Liver (tissue), 9 donors: Measurements from ENCODE around the gene TRNAU1AP. TPM values are rescaled to one million over a fixed set of nuclear protein-coding genes. Genes with fewer than 3 reads are reported as not detected.

ENCODE experiments used
- DNase-seq: peaks from one replicate; pipeline ENCODE4 v3.0.0-alpha.2; 2017; ENCODE audit warnings: low spot score
- H3K27ac ChIP-seq, 2 donors: one replicate each; pipeline ENCODE4 v1.7.0; 2013; ENCODE audit warnings: inconsistent platforms in 2 of 2, low read length in 2 of 2, control low read depth in 1 of 2, low read depth in 1 of 2, mild to moderate bottlenecking in 1 of 2
- H3K27me3 ChIP-seq, 4 donors: one replicate each; pipeline versions ENCODE4 v1.6.1 to v1.7.0; 2013; ENCODE audit warnings: low read length in 3 of 4, inconsistent platforms in 1 of 4, mild to moderate bottlenecking in 1 of 4, moderate library complexity in 1 of 4; ENCODE audit not compliant: control insufficient read depth in 4 of 4, insufficient read depth in 4 of 4
- H3K36me3 ChIP-seq, 4 donors: one replicate each; pipeline versions ENCODE4 v1.6.1 to v1.7.0; 2013; ENCODE audit warnings: low read length in 3 of 4, mild to moderate bottlenecking in 3 of 4, low read depth in 1 of 4, moderate library complexity in 1 of 4; ENCODE audit not compliant: control insufficient read depth in 4 of 4, insufficient read depth in 3 of 4
- H3K4me1 ChIP-seq, 4 donors: one replicate each; pipeline versions ENCODE4 v1.6.1 to v1.7.0; 2013; ENCODE audit warnings: low read length in 3 of 4, mild to moderate bottlenecking in 3 of 4, moderate library complexity in 1 of 4; ENCODE audit not compliant: control insufficient read depth in 4 of 4, insufficient read depth in 4 of 4
- H3K4me3 ChIP-seq, 3 donors: one replicate each; pipeline versions ENCODE4 v1.6.1 to v1.7.0; 2013; ENCODE audit warnings: low read length in 3 of 3, control low read depth in 1 of 3, low read depth in 1 of 3, mild to moderate bottlenecking in 1 of 3
- H3K9ac ChIP-seq, 2 donors: one replicate each; pipeline ENCODE4 v1.7.0; 2013; ENCODE audit warnings: low read length in 2 of 2, mild to moderate bottlenecking in 2 of 2, moderate library complexity in 2 of 2, control low read depth in 1 of 2, low read depth in 1 of 2
- H3K9me3 ChIP-seq, 4 donors: one replicate each; pipeline versions ENCODE4 v1.6.1 to v1.7.0; 2013; ENCODE audit warnings: low read length in 3 of 4; ENCODE audit not compliant: control insufficient read depth in 4 of 4
- ATF3 ChIP-seq: IDR thresholded peaks from 2 replicates; pipeline ENCODE4 v1.6.1; 2016; ENCODE audit warnings: antibody characterized with exemption
- EGR1 ChIP-seq, 2 donors: IDR thresholded peaks; 2 replicates each; pipeline ENCODE4 v1.6.1; 2016 to 2018; ENCODE audit warnings: antibody characterized with exemption in 2 of 2, low read depth in 2 of 2
- FOXA1 ChIP-seq: IDR thresholded peaks from 2 replicates; pipeline ENCODE4 v1.6.1; 2016; ENCODE audit warnings: antibody characterized with exemption
- GABPA ChIP-seq, 2 donors: IDR thresholded peaks in 1 of 2; conservative IDR thresholded peaks in 1 of 2; 2 replicates each; pipeline ENCODE4 v1.6.1; 2016; ENCODE audit warnings: antibody characterized with exemption in 2 of 2, mild to moderate bottlenecking in 1 of 2, moderate library complexity in 1 of 2
- HNF4A ChIP-seq, 2 donors: conservative IDR thresholded peaks; 2 replicates each; pipeline ENCODE4 v1.6.1; 2016; ENCODE audit warnings: antibody characterized with exemption in 2 of 2, mild to moderate bottlenecking in 2 of 2
- HNF4G ChIP-seq: IDR thresholded peaks from 2 replicates; pipeline ENCODE4 v1.6.1; 2016; ENCODE audit warnings: antibody characterized with exemption
- JUND ChIP-seq, 2 donors: IDR thresholded peaks; 2 replicates each; pipeline ENCODE4 v1.6.1; 2016; ENCODE audit warnings: antibody characterized with exemption in 2 of 2
- MAX ChIP-seq: IDR thresholded peaks from 2 replicates; pipeline ENCODE4 v1.6.1; 2016; ENCODE audit warnings: antibody characterized with exemption
- NR2F2 ChIP-seq: IDR thresholded peaks from 2 replicates; pipeline ENCODE4 v1.6.1; 2016; ENCODE audit warnings: antibody characterized with exemption
- RAD21 ChIP-seq, 2 donors: IDR thresholded peaks; 2 replicates each; pipeline ENCODE4 v1.6.1; 2016; ENCODE audit warnings: antibody characterized with exemption in 2 of 2, mild to moderate bottlenecking in 2 of 2
- REST ChIP-seq: IDR thresholded peaks from 2 replicates; pipeline ENCODE4 v1.6.1; 2016; ENCODE audit warnings: antibody characterized with exemption, mild to moderate bottlenecking
- RXRA ChIP-seq, 2 donors: IDR thresholded peaks; 2 replicates each; pipeline ENCODE4 v1.6.1; 2017 to 2018; ENCODE audit warnings: antibody characterized with exemption in 2 of 2, mild to moderate bottlenecking in 1 of 2
- SP1 ChIP-seq: IDR thresholded peaks from 2 replicates; pipeline ENCODE4 v1.6.1; 2018; ENCODE audit warnings: antibody characterized with exemption, mild to moderate bottlenecking
- TAF1 ChIP-seq: conservative IDR thresholded peaks from 2 replicates; pipeline ENCODE4 v1.6.1; 2016; ENCODE audit warnings: antibody characterized with exemption, mild to moderate bottlenecking
- YY1 ChIP-seq: IDR thresholded peaks from 2 replicates; pipeline ENCODE4 v1.6.1; 2016; ENCODE audit warnings: antibody characterized with exemption, mild to moderate bottlenecking
- WGBS: extraction: QIAGEN DNeasy Blood & Tissue Kit; methylation state at CpG from one replicate; pipeline ENCODE4 v1.1.7; 2013; 5-methylcytosine and 5-hydroxymethylcytosine counted together
- polyA plus RNA-seq, 2 donors: library from polyadenylated mRNA; stranded (reverse) in 1 of 2; unstranded in 1 of 2; fragments of 200-250 nt in 1 of 2; fragments of >200 nt in 1 of 2; fragmentation: Nextera tagmentation in 1 of 2; extraction: Ambion mirVana in 1 of 2; gene quantifications; one replicate each; pipeline versions ENCODE4 v1.2.1 to v1.2.3, GENCODE V29; 2013 to 2015
- total RNA-seq, 2 donors: library from RNA; depleted of rRNA; stranded (reverse); fragments of >200 nt; gene quantifications; one replicate each; pipeline ENCODE4 v1.2.3, GENCODE V29; 2014
- donor health status: healthy.
- donor health status: healthy.
- donor health status: healthy.
- donor health status: healthy.
- donor health status: healthy.

Gene TRNAU1AP
- total and polyA plus RNA-seq, 4 donors = 5.6 to 12.0 (median 8.8) TPM

- no peak overlapping the region for H3K27ac ChIP-seq
- DNase-seq = no peak
- H3K4me1 ChIP-seq = no peaks in the 10 kb centered on the region
- 46% methylated on average over 6 of the region's 6 CpGs for WGBS
- H3K9me3 ChIP-seq = no peaks in the 10 kb centered on the region
- H3K4me3 ChIP-seq = no peak overlapping the region
- no peak for TF ChIP-seq TAF1
- TF ChIP-seq HNF4G = no peak
- TF ChIP-seq YY1 = no peak
- TF ChIP-seq FOXA1 = no peak
- TF ChIP-seq SP1 = no peak
- no peak for TF ChIP-seq HNF4A (conservative IDR thresholded peaks at IDR 0.05)
- TF ChIP-seq GABPA (IDR thresholded peaks at IDR 0.05 in 1 of 2, conservative IDR thresholded peaks at IDR 0.05 in 1 of 2) = no peak
- TF ChIP-seq RAD21 (IDR thresholded peaks at IDR 0.05) = no peak
- no peak for TF ChIP-seq JUND (IDR thresholded peaks at IDR 0.05)
- no peak for TF ChIP-seq NR2F2
- H3K36me3 ChIP-seq = peaks cover 4 to 28% (median 10%) of the 10 kb centered on the region in 4 donors
- H3K9ac ChIP-seq = no peak overlapping the region
- H3K27me3 ChIP-seq = no peaks in the 10 kb centered on the region
These were observed 17.7 kb upstream of the TRNAU1AP start for GRCh38 chr1:28535180-28535579.

- 85% methylated on average over 8 of the region's 8 CpGs for WGBS
- Histone ChIP-seq H3K4me3 (no peak overlapping the region), H3K4me1 (no peaks in the 10 kb centered on the region), H3K36me3 (peaks cover 0 to 20% (median 10%) of the 10 kb centered on the region in 4 donors), H3K9me3 (no peaks in the 10 kb centered on the region), H3K27me3 (no peaks in the 10 kb centered on the region), H3K9ac (no peak overlapping the region), H3K27ac (no peak overlapping the region)
- DNase-seq = no peak
- no peak for TF ChIP-seq NR2F2
- no peak for TF ChIP-seq JUND (IDR thresholded peaks at IDR 0.05)
- no peak for TF ChIP-seq FOXA1
These were observed 15.3 kb upstream of the TRNAU1AP start for GRCh38 chr1:28537457-28538199.

GRCh38 chr1:28538286-28538685 lies 14.6 kb upstream of the TRNAU1AP start:
- Histone ChIP-seq H3K4me3 (no peak overlapping the region), H3K9me3 (no peaks in the 10 kb centered on the region), H3K36me3 (peaks cover 0 to 20% (median 10%) of the 10 kb centered on the region in 4 donors), H3K27me3 (no peaks in the 10 kb centered on the region), H3K4me1 (no peaks in the 10 kb centered on the region), H3K9ac (no peak overlapping the region), H3K27ac (no peak overlapping the region)
- TF ChIP-seq FOXA1 (no peak), REST (no peak), EGR1 (IDR thresholded peaks at IDR 0.05; ENCODE audit: low read depth in 2 of 2) (no peak), ATF3 (no peak), RAD21 (IDR thresholded peaks at IDR 0.05) (no peak), GABPA (IDR thresholded peaks at IDR 0.05 in 1 of 2, conservative IDR thresholded peaks at IDR 0.05 in 1 of 2) (no peak), MAX (no peak), RXRA (IDR thresholded peaks at IDR 0.05) (no peak), HNF4A (conservative IDR thresholded peaks at IDR 0.05) (no peak), SP1 (no peak), YY1 (no peak)
- 89% methylated on average over 6 of the region's 6 CpGs for WGBS
- no peak for DNase-seq
